D341Med (cell line): ENCODE results near the gene PPP1R27.
A peak's percentile ranks its signal among the peaks of the same experiment; 100 is the strongest.
"Not testable (repeated sequence)": the region's sequence is repeated elsewhere in the genome, so short reads cannot be mapped to it uniquely, and the experiment has no call there.

Experiments
- DNase-seq: peaks from one replicate; pipeline ENCODE4 v3.0.0; 2012; ENCODE audit warnings: low spot score

The PPP1R27 gene

GRCh38 chr17:81840826-81841778 lies 6.3 kb upstream of the PPP1R27 start:
- DNase-seq: no peak

GRCh38 chr17:81840059-81840458 lies 5.2 kb upstream of the PPP1R27 start:
- not testable (repeated sequence) for DNase-seq

- no peak for DNase-seq
Observed at GRCh38 chr17:81839301-81839700, 4.5 kb upstream of the PPP1R27 start.

DNA sequence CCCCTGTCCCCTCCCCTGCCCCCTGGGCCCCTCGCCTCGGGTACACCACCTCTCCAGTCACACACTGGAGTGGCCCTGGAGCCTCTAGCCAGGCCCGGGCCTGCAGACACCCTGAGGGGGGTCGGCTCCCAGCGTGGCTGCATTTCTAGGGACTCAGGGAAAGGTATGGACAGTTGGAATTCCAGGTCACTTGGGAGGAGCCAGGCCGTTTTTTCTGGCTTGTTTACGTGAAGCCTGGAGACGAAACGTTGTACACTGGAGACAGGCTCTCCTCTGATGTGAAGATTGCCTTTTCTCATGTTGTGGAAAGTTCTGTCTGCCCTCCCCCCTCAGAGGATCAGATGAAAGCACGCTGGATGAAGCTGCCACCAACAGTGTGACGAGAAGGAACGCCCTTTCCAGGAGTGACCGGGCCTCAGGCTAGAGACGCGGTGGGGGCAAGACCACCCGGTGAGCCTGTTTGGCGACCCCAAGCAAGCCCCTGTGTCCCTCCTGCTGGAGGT lies 4.0 kb upstream of the PPP1R27 start:
- no peak for DNase-seq

GRCh38 chr17:81837641-81838040 lies 2.8 kb upstream of the PPP1R27 start:
- no peak for DNase-seq

- no peak for DNase-seq
Observed at GRCh38 chr17:81833921-81834830, 674 bp downstream of the PPP1R27 start.

- DNase-seq: peak; percentile 100
Observed at GRCh38 chr17:81833160-81833920, 1.5 kb downstream of the PPP1R27 start, which contains the start of gene MCRIP1. TSS of gene MCRIP1 (minus strand) at chr17:81833291. CDS start at chr17:81824506, 8,785 bp downstream.

- no peak for DNase-seq
Observed at GRCh38 chr17:81832608-81833159, 2.2 kb downstream of the PPP1R27 start.

GRCh38 chr17:81831957-81832607 lies 2.8 kb downstream of the PPP1R27 start:
- peak; percentile 81 for DNase-seq

GRCh38 chr17:81831563-81831956 lies 3.3 kb downstream of the PPP1R27 start:
- DNase-seq: no peak

- no peak for DNase-seq
Observed at GRCh38 chr17:81829858-81830257, 5.0 kb downstream of the PPP1R27 start.

- DNase-seq: no peak
Observed at GRCh38 chr17:81828656-81829055, 6.2 kb downstream of the PPP1R27 start.

GRCh38 chr17:81825841-81826466 lies 8.9 kb downstream of the PPP1R27 start:
- DNase-seq: no peak

GRCh38 chr17:81824595-81824994 lies 10.3 kb downstream of the PPP1R27 start:
- DNase-seq: no peak

- no peak for DNase-seq
Observed at GRCh38 chr17:81823820-81824550, 10.9 kb downstream of the PPP1R27 start.

DNA sequence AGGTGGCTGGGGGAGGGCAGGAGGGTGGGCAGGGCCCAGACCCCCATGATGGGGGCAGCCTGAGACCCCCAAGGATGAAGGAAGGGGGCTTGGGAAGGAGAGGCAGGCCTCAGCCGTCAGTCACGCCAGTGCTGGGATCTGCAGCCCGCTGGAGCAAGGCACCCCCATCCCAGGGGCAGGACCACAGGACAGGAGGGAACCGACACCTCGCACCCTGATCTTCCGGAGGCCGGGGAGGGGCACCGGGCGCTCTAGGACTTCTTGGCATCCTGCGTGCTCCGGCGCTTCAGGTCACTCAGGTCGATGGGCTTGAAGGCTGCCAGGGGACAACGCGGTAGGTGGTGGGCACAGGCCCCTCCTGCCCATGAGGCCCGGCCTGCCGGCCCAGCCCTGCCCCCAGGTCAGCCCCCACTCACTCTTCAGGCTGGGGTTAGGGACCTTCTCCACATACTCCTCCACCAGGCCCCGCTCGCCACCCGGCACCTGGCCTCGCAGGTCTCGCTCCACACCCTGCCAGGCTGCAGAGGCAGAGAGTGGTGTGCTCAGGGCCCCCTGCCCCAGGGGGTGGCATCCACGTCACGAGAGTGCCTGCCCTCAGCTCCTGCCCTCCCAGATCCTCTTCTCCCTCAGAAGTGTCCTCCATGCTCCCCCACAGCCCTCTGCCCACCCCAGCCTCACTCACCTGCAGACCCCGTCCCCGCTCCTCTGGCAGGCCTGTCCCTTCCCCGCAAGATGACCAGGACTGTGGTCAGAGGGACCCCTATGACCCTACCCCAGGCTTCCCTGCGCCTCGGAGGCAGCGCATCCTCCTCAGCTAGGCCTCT lies 11.6 kb downstream of the PPP1R27 start:
- DNase-seq: no peak

- no peak for DNase-seq
Observed at GRCh38 chr17:81822312-81822637, 12.6 kb downstream of the PPP1R27 start.

- DNase-seq: peak; percentile 99
Observed at GRCh38 chr17:81821603-81822311, 13.1 kb downstream of the PPP1R27 start.
